ENCODE measurements around the gene RASGEF1C. TPM values are rescaled to one million over a fixed set of nuclear protein-coding genes. Genes with fewer than 3 reads are reported as not detected.

The RASGEF1C gene
- total RNA-seq, 1 experiment from 2014 or later: not detected

DNA sequence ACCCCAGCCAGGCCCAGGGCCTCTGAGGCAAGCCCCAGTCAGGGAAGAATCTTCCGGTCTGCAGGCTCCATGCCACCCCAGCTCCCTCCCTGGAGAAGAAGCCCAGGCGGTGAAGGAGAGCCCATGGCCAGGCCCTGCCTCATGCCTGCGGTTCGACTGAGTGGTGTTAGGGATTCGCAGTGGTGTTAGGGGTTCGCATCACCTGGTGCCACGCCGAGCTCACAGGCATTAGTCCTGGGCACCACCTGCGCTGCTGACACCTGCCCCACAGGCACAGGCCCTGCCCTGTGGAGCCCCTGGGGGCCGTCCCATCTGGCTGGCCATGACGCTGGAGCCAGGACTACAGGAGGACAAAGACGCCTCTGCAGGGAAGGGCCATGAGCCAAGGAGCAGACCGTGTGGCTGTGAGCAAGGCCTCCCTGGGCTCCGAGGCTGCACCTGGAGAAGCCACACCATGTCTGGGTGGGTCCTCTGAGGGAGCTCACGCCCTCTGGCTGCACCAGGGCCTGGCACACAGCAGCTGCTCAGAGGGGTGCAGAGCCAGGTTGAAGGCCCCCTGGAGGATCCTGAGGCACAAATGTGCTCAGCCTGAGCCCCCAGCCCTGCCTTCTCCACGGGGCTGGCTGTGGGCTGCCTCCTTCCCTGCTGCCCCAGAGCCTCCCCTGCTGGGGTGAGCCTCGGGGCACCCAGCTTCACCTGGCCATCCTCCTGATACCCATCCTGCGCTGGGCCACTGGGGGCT, 109.8 kb downstream of the RASGEF1C start:
- DNase-seq: no peak
- no peaks in the 10 kb centered on the region for H3K4me1 ChIP-seq (ENCODE audit: low read length)
- no peaks in the 10 kb centered on the region for H3K9me2 ChIP-seq (replicated peaks; ENCODE audit: insufficient read depth, low read length)
- no peak overlapping the region for H2AFZ ChIP-seq (ENCODE audit: low read length)
- H3K4me2 ChIP-seq (ENCODE audit: low read depth, low read length, poor library complexity, severe bottlenecking): no peak overlapping the region
- H3K36me3 ChIP-seq (ENCODE audit: insufficient read depth, low read length): no peaks in the 10 kb centered on the region
- no peak overlapping the region for H3K4me3 ChIP-seq (ENCODE audit: low read length)
- no peak overlapping the region for H3K9ac ChIP-seq (ENCODE audit: low read length)
- no peak overlapping the region for H3K27ac ChIP-seq (ENCODE audit: low read length)
- no peaks in the 10 kb centered on the region for H4K20me1 ChIP-seq (ENCODE audit: insufficient read depth, low read depth, low read length)
- no peaks in the 10 kb centered on the region for H3K9me3 ChIP-seq (ENCODE audit: low read length)
- H3K79me2 ChIP-seq (ENCODE audit: low read length): no peaks in the 10 kb centered on the region
- no peaks in the 10 kb centered on the region for H3K27me3 ChIP-seq (ENCODE audit: low read length)

GRCh38 chr5:180098526-180098925, 110.5 kb downstream of the RASGEF1C start:
- no peak overlapping the region for H3K9ac ChIP-seq (ENCODE audit: low read length)
- no peaks in the 10 kb centered on the region for H3K36me3 ChIP-seq (ENCODE audit: insufficient read depth, low read length)
- H3K4me1 ChIP-seq (ENCODE audit: low read length): no peaks in the 10 kb centered on the region
- H2AFZ ChIP-seq (ENCODE audit: low read length): no peak overlapping the region
- no peak overlapping the region for H3K4me3 ChIP-seq (ENCODE audit: low read length)
- no peak for DNase-seq
- H3K4me2 ChIP-seq (ENCODE audit: low read depth, low read length, poor library complexity, severe bottlenecking): no peak overlapping the region
- no peaks in the 10 kb centered on the region for H3K9me3 ChIP-seq (ENCODE audit: low read length)
- H4K20me1 ChIP-seq (ENCODE audit: insufficient read depth, low read depth, low read length): no peaks in the 10 kb centered on the region
- H3K27me3 ChIP-seq (ENCODE audit: low read length): no peaks in the 10 kb centered on the region
- H3K9me2 ChIP-seq (replicated peaks; ENCODE audit: insufficient read depth, low read length): no peaks in the 10 kb centered on the region
- no peak overlapping the region for H3K27ac ChIP-seq (ENCODE audit: low read length)
- H3K79me2 ChIP-seq (ENCODE audit: low read length): no peaks in the 10 kb centered on the region

- no peak overlapping the region for H3K27ac ChIP-seq (ENCODE audit: low read length)
- no peaks in the 10 kb centered on the region for H3K27me3 ChIP-seq (ENCODE audit: low read length)
- DNase-seq: no peak
- H2AFZ ChIP-seq (ENCODE audit: low read length): no peak overlapping the region
- no peak overlapping the region for H3K4me3 ChIP-seq (ENCODE audit: low read length)
- no peaks in the 10 kb centered on the region for H3K36me3 ChIP-seq (ENCODE audit: insufficient read depth, low read length)
- no peak overlapping the region for H3K4me2 ChIP-seq (ENCODE audit: low read depth, low read length, poor library complexity, severe bottlenecking)
- H3K9ac ChIP-seq (ENCODE audit: low read length): no peak overlapping the region
- no peaks in the 10 kb centered on the region for H3K9me3 ChIP-seq (ENCODE audit: low read length)
- H3K4me1 ChIP-seq (ENCODE audit: low read length): no peaks in the 10 kb centered on the region
- no peaks in the 10 kb centered on the region for H3K79me2 ChIP-seq (ENCODE audit: low read length)
- H3K9me2 ChIP-seq (replicated peaks; ENCODE audit: insufficient read depth, low read length): no peaks in the 10 kb centered on the region
- H4K20me1 ChIP-seq (ENCODE audit: insufficient read depth, low read depth, low read length): no peaks in the 10 kb centered on the region
Observed at GRCh38 chr5:180097926-180098325, 111.1 kb downstream of the RASGEF1C start.

DNA sequence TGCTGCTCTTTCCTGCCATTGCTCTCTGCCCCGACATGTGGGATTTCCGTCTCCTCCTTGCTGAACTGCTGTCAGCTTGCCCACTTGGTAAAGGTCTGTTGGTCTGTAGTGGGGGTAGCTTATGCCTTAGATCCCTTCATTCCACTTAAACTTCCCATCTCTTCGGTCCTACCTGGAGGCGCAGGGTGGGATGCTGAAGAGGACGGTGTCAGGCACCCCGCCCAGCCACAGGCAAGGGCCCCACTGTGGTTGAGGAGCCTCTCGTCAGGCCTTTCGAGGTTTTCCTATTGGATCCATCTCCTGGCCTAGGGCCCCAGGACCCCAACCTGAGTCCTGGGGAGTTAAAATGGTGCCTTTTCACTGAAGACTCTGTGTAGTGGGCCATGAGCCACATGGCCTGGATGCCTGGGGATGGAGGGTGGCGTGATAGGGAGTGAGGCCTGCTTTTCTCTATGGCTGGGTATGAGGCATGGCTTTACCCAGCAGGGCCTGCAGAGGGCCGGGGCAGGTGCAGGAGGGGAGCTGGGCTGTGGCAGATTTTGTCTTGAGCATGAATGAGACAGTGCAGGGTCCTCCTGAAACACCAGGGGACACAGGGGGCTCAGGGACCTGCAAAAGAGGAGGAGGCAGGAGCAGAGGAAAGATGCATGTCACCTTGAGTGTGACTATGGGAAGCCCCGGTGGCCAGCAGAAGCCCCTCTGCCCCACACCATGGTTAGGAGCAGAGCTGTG, 111.7 kb downstream of the RASGEF1C start:
- H3K79me2 ChIP-seq (ENCODE audit: low read length): no peaks in the 10 kb centered on the region
- H3K27me3 ChIP-seq (ENCODE audit: low read length): no peaks in the 10 kb centered on the region
- no peaks in the 10 kb centered on the region for H3K4me1 ChIP-seq (ENCODE audit: low read length)
- peak; percentile 43 for DNase-seq
- H3K4me3 ChIP-seq (ENCODE audit: low read length): no peak overlapping the region
- H3K36me3 ChIP-seq (ENCODE audit: insufficient read depth, low read length): no peaks in the 10 kb centered on the region
- H4K20me1 ChIP-seq (ENCODE audit: insufficient read depth, low read depth, low read length): no peaks in the 10 kb centered on the region
- H2AFZ ChIP-seq (ENCODE audit: low read length): no peak overlapping the region
- H3K4me2 ChIP-seq (ENCODE audit: low read depth, low read length, poor library complexity, severe bottlenecking): no peak overlapping the region
- no peaks in the 10 kb centered on the region for H3K9me3 ChIP-seq (ENCODE audit: low read length)
- H3K27ac ChIP-seq (ENCODE audit: low read length): no peak overlapping the region
- no peaks in the 10 kb centered on the region for H3K9me2 ChIP-seq (replicated peaks; ENCODE audit: insufficient read depth, low read length)
- H3K9ac ChIP-seq (ENCODE audit: low read length): no peak overlapping the region

- Histone ChIP-seq H3K9me2 (replicated peaks; ENCODE audit: insufficient read depth, low read length) (no peaks in the 10 kb centered on the region), H3K9me3 (ENCODE audit: low read length) (no peaks in the 10 kb centered on the region), H3K4me3 (ENCODE audit: low read length) (no peak overlapping the region), H3K79me2 (ENCODE audit: low read length) (no peaks in the 10 kb centered on the region), H3K4me1 (ENCODE audit: low read length) (no peaks in the 10 kb centered on the region), H3K27me3 (ENCODE audit: low read length) (no peaks in the 10 kb centered on the region), H3K36me3 (ENCODE audit: insufficient read depth, low read length) (no peaks in the 10 kb centered on the region), H4K20me1 (ENCODE audit: insufficient read depth, low read depth, low read length) (no peaks in the 10 kb centered on the region), H3K4me2 (ENCODE audit: low read depth, low read length, poor library complexity, severe bottlenecking) (no peak overlapping the region), H2AFZ (ENCODE audit: low read length) (no peak overlapping the region), H3K27ac (ENCODE audit: low read length) (no peak overlapping the region), H3K9ac (ENCODE audit: low read length) (no peak overlapping the region)
- DNase-seq: peak; percentile 40
Observed at GRCh38 chr5:180096616-180097015, 112.4 kb downstream of the RASGEF1C start.

DNA sequence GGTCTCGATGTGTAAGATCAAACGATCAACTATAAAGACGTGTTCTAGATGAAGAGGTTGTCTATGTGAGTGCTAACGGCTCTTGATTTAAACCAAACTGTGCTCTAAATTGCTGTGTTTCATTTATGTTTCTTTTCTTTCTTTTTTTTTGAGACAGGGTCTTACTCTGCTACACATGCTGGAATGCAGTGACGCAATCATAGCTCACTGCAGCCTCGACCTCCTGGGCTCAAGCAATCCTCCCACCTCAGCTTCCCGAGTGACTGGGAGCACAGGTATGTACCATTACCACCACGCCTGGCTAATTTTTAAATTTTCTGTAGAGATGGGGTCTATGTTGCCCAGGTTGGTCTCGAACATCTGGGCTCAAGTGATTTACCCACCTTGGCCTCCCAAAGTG, 113.5 kb downstream of the RASGEF1C start:
- Histone ChIP-seq H3K9ac (ENCODE audit: low read length) (no peak overlapping the region), H3K27me3 (ENCODE audit: low read length) (no peaks in the 10 kb centered on the region), H4K20me1 (ENCODE audit: insufficient read depth, low read depth, low read length) (no peaks in the 10 kb centered on the region), H3K27ac (ENCODE audit: low read length) (no peak overlapping the region), H3K4me2 (ENCODE audit: low read depth, low read length, poor library complexity, severe bottlenecking) (no peak overlapping the region), H3K79me2 (ENCODE audit: low read length) (no peaks in the 10 kb centered on the region), H3K9me3 (ENCODE audit: low read length) (no peaks in the 10 kb centered on the region), H2AFZ (ENCODE audit: low read length) (no peak overlapping the region), H3K4me1 (ENCODE audit: low read length) (no peaks in the 10 kb centered on the region), H3K9me2 (replicated peaks; ENCODE audit: insufficient read depth, low read length) (no peaks in the 10 kb centered on the region), H3K4me3 (ENCODE audit: low read length) (no peak overlapping the region), H3K36me3 (ENCODE audit: insufficient read depth, low read length) (no peaks in the 10 kb centered on the region)
- no peak for DNase-seq

DNA sequence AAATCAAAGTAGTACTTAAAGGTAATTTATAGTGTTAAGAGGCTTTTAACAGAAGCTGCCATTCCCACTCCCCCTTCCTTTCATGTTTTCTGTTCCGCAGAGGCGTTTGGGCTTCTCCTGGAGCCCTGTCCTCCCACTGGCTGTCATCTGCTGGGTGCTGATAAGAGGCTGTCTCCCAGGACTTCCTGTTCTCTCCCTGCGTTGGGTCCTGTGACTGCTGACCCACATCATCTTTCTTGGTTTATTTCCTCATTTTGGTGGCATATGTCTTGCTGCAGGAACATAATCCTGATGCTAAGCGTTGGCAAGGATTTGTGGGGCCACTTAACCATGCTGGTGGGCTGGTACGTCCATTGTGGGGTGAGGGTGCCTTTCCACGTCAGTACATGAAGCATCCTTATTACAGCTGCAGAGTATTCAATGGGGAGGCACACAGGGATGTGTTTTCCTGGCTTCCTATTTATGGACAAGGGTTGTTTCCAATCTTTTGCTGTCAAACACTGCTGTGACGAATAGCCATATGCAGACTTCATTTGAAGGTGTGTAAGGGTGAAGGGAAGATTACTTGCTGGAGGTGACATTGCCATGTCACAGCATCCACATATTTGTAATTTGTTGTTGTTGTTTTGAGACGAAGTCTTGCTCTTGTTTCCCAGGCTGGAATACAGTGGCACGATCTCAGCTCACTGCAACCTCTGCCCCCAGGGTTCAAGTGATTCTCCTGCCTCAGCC, 115.2 kb downstream of the RASGEF1C start:
- Histone ChIP-seq H3K4me2 (ENCODE audit: low read depth, low read length, poor library complexity, severe bottlenecking) (no peak overlapping the region), H3K9me2 (replicated peaks; ENCODE audit: insufficient read depth, low read length) (no peaks in the 10 kb centered on the region), H3K27me3 (ENCODE audit: low read length) (no peaks in the 10 kb centered on the region), H3K79me2 (ENCODE audit: low read length) (no peaks in the 10 kb centered on the region), H4K20me1 (ENCODE audit: insufficient read depth, low read depth, low read length) (no peaks in the 10 kb centered on the region), H2AFZ (ENCODE audit: low read length) (no peak overlapping the region), H3K9ac (ENCODE audit: low read length) (no peak overlapping the region), H3K4me1 (ENCODE audit: low read length) (no peaks in the 10 kb centered on the region), H3K36me3 (ENCODE audit: insufficient read depth, low read length) (no peaks in the 10 kb centered on the region), H3K27ac (ENCODE audit: low read length) (no peak overlapping the region), H3K4me3 (ENCODE audit: low read length) (no peak overlapping the region), H3K9me3 (ENCODE audit: low read length) (no peaks in the 10 kb centered on the region)
- DNase-seq: peak; percentile 38

DNA sequence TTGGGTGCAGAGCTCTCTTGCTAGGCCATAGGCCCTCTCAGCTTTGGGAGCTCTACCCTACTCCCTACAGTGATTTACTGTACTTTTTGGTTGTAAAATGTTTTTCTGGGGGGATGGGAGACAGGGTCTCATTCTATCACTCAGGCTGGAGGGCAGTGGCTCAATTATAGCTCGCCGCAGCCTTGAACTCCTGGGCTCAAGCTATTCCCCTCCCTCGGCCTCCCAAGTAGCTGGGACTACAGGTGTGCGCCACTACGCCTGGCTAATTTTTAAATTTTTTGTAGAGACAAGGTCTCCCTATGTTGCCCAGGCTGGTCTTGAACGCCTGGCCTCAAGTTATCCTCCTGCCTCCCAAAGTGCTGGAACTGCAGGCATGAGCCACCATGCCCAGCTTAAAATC, 115.8 kb downstream of the RASGEF1C start:
- no peak overlapping the region for H3K4me2 ChIP-seq (ENCODE audit: low read depth, low read length, poor library complexity, severe bottlenecking)
- no peaks in the 10 kb centered on the region for H3K9me2 ChIP-seq (replicated peaks; ENCODE audit: insufficient read depth, low read length)
- no peaks in the 10 kb centered on the region for H4K20me1 ChIP-seq (ENCODE audit: insufficient read depth, low read depth, low read length)
- H3K27me3 ChIP-seq (ENCODE audit: low read length): no peaks in the 10 kb centered on the region
- DNase-seq: peak; percentile 29
- H3K79me2 ChIP-seq (ENCODE audit: low read length): no peaks in the 10 kb centered on the region
- no peak overlapping the region for H3K27ac ChIP-seq (ENCODE audit: low read length)
- H3K4me3 ChIP-seq (ENCODE audit: low read length): no peak overlapping the region
- H2AFZ ChIP-seq (ENCODE audit: low read length): no peak overlapping the region
- H3K4me1 ChIP-seq (ENCODE audit: low read length): no peaks in the 10 kb centered on the region
- H3K9me3 ChIP-seq (ENCODE audit: low read length): no peaks in the 10 kb centered on the region
- no peak overlapping the region for H3K9ac ChIP-seq (ENCODE audit: low read length)
- no peaks in the 10 kb centered on the region for H3K36me3 ChIP-seq (ENCODE audit: insufficient read depth, low read length)

Measured in Karpas-422 (cell line).